Measurements from ENCODE around the gene OMA1. TPM values are rescaled to one million over a fixed set of nuclear protein-coding genes. Genes with fewer than 3 reads are reported as not detected.
"Not testable (repeated sequence)": the region's sequence is repeated elsewhere in the genome, so short reads cannot be mapped to it uniquely, and the experiment has no call there.

OMA1 gene
- total and polyA plus RNA-seq, 2 donors (not counting 1 experiment from before 2014, with no cell fraction given), result 14.6 to 47.1 TPM

GRCh38 chr1:58585166-58585565 lies 38.6 kb upstream of the OMA1 start:
- H3K9ac ChIP-seq (ENCODE audit: insufficient read depth, low read length), result no peak overlapping the region
- no peaks in the 10 kb centered on the region for H4K20me1 ChIP-seq (ENCODE audit: control insufficient read depth, extremely low read depth, insufficient read depth, low read length)
- H3K27ac ChIP-seq (ENCODE audit: insufficient read depth, low read length), result no peak overlapping the region
- DNase-seq (ENCODE audit: low read depth in 2 of 2), result no peak
- H3K79me2 ChIP-seq (ENCODE audit: control insufficient read depth, insufficient read depth, low read length), result no peaks in the 10 kb centered on the region
- H3K4me1 ChIP-seq (ENCODE audit: control insufficient read depth, extremely low read depth, insufficient read depth, low read length), result peaks cover 26% of the 10 kb centered on the region
- H3K4me3 ChIP-seq (replicated peaks in 1 of 4; ENCODE audit: control extremely low read depth in 1 of 4, insufficient read depth in 1 of 4, low read depth in 3 of 4, low read length in 4 of 4), result no peak overlapping the region
- H3K36me3 ChIP-seq (ENCODE audit: control insufficient read depth, insufficient read depth, low read length), result no peaks in the 10 kb centered on the region
- no peaks in the 10 kb centered on the region for H3K27me3 ChIP-seq (ENCODE audit: control insufficient read depth, insufficient read depth, low read length)
- no peaks in the 10 kb centered on the region for H3K9me3 ChIP-seq (ENCODE audit: control insufficient read depth, insufficient read depth, low read depth, low read length)
- H3K4me2 ChIP-seq (ENCODE audit: extremely low read depth, insufficient read depth, low read length), result peak overlapping the region; percentile 19
- TF ChIP-seq EZH2 (IDR thresholded peaks at IDR 0.05; ENCODE audit: low read length, missing control alignments) (no peak), CTCF (conservative IDR thresholded peaks at IDR 0.05 in 1 of 2, IDR thresholded peaks at IDR 0.05 in 1 of 2; ENCODE audit: low read depth in 1 of 2, low read length in 2 of 2) (no peak)
- no peak overlapping the region for H2AFZ ChIP-seq (ENCODE audit: low read length)

GRCh38 chr1:58584082-58584895 lies 37.8 kb upstream of the OMA1 start:
- Histone ChIP-seq H3K79me2 (ENCODE audit: control insufficient read depth, insufficient read depth, low read length) (no peaks in the 10 kb centered on the region), H3K9ac (ENCODE audit: insufficient read depth, low read length) (peak overlapping the region; percentile 20), H4K20me1 (ENCODE audit: control insufficient read depth, extremely low read depth, insufficient read depth, low read length) (no peaks in the 10 kb centered on the region)

GRCh38 chr1:58583496-58583895 lies 37.0 kb upstream of the OMA1 start:
- H3K79me2 ChIP-seq (ENCODE audit: control insufficient read depth, insufficient read depth, low read length), result no peaks in the 10 kb centered on the region
- H3K27ac ChIP-seq (ENCODE audit: insufficient read depth, low read length), result no peak overlapping the region
- H3K9ac ChIP-seq (ENCODE audit: insufficient read depth, low read length), result no peak overlapping the region
- no peak overlapping the region for H3K4me2 ChIP-seq (ENCODE audit: extremely low read depth, insufficient read depth, low read length)
- H4K20me1 ChIP-seq (ENCODE audit: control insufficient read depth, extremely low read depth, insufficient read depth, low read length), result no peaks in the 10 kb centered on the region
- no peak overlapping the region for H3K4me3 ChIP-seq (replicated peaks in 1 of 4; ENCODE audit: control extremely low read depth in 1 of 4, insufficient read depth in 1 of 4, low read depth in 3 of 4, low read length in 4 of 4)
- DNase-seq (ENCODE audit: low read depth in 2 of 2), result no peak
- H2AFZ ChIP-seq (ENCODE audit: low read length), result no peak overlapping the region
- H3K27me3 ChIP-seq (ENCODE audit: control insufficient read depth, insufficient read depth, low read length), result no peaks in the 10 kb centered on the region
- peaks cover 25% of the 10 kb centered on the region for H3K4me1 ChIP-seq (ENCODE audit: control insufficient read depth, extremely low read depth, insufficient read depth, low read length)
- H3K36me3 ChIP-seq (ENCODE audit: control insufficient read depth, insufficient read depth, low read length), result no peaks in the 10 kb centered on the region
- no peak for TF ChIP-seq EZH2 (IDR thresholded peaks at IDR 0.05; ENCODE audit: low read length, missing control alignments)
- no peak for TF ChIP-seq CTCF (conservative IDR thresholded peaks at IDR 0.05 in 1 of 2, IDR thresholded peaks at IDR 0.05 in 1 of 2; ENCODE audit: low read depth in 1 of 2, low read length in 2 of 2)
- H3K9me3 ChIP-seq (ENCODE audit: control insufficient read depth, insufficient read depth, low read depth, low read length), result no peaks in the 10 kb centered on the region

More at GRCh38 chr1:58584082-58584895, 37.8 kb upstream of the OMA1 start:
- peak overlapping the region in 1 of 4 experiments; percentile 13 for H3K4me3 ChIP-seq (replicated peaks in 1 of 4; ENCODE audit: control extremely low read depth in 1 of 4, insufficient read depth in 1 of 4, low read depth in 3 of 4, low read length in 4 of 4)
- no peaks in the 10 kb centered on the region for H3K27me3 ChIP-seq (ENCODE audit: control insufficient read depth, insufficient read depth, low read length)
- H3K36me3 ChIP-seq (ENCODE audit: control insufficient read depth, insufficient read depth, low read length), result no peaks in the 10 kb centered on the region
- peak overlapping the region; percentile 75 for H3K4me2 ChIP-seq (ENCODE audit: extremely low read depth, insufficient read depth, low read length)
- no peaks in the 10 kb centered on the region for H3K9me3 ChIP-seq (ENCODE audit: control insufficient read depth, insufficient read depth, low read depth, low read length)
- peak overlapping the region; percentile 89 for H3K27ac ChIP-seq (ENCODE audit: insufficient read depth, low read length)
- peaks cover 26% of the 10 kb centered on the region for H3K4me1 ChIP-seq (ENCODE audit: control insufficient read depth, extremely low read depth, insufficient read depth, low read length)
- H2AFZ ChIP-seq (ENCODE audit: low read length), result peak overlapping the region; percentile 6
- DNase-seq (ENCODE audit: low read depth in 2 of 2), result peak; percentile 96 to 97
- TF ChIP-seq EZH2 (IDR thresholded peaks at IDR 0.05; ENCODE audit: low read length, missing control alignments) (no peak), CTCF (conservative IDR thresholded peaks at IDR 0.05 in 1 of 2, IDR thresholded peaks at IDR 0.05 in 1 of 2; ENCODE audit: low read depth in 1 of 2, low read length in 2 of 2) (no peak)

- not testable (repeated sequence) for H3K9me3 ChIP-seq (ENCODE audit: control insufficient read depth, insufficient read depth, low read depth, low read length); H3K79me2 ChIP-seq (ENCODE audit: control insufficient read depth, insufficient read depth, low read length); H3K9ac ChIP-seq (ENCODE audit: insufficient read depth, low read length); H3K4me2 ChIP-seq (ENCODE audit: extremely low read depth, insufficient read depth, low read length); H2AFZ ChIP-seq (ENCODE audit: low read length); H3K27ac ChIP-seq (ENCODE audit: insufficient read depth, low read length); H3K27me3 ChIP-seq (ENCODE audit: control insufficient read depth, insufficient read depth, low read length); H3K36me3 ChIP-seq (ENCODE audit: control insufficient read depth, insufficient read depth, low read length); H4K20me1 ChIP-seq (ENCODE audit: control insufficient read depth, extremely low read depth, insufficient read depth, low read length); H3K4me3 ChIP-seq (replicated peaks in 1 of 4; ENCODE audit: control extremely low read depth in 1 of 4, insufficient read depth in 1 of 4, low read depth in 3 of 4, low read length in 4 of 4); DNase-seq (ENCODE audit: low read depth in 2 of 2)
- peaks cover 24% of the 10 kb centered on the region for H3K4me1 ChIP-seq (ENCODE audit: control insufficient read depth, extremely low read depth, insufficient read depth, low read length)
These were observed 35.6 kb upstream of the OMA1 start for GRCh38 chr1:58582143-58582542.
